Caco-2 (cell line): ENCODE data around the gene KRTCAP2. TPM values are rescaled to one million over a fixed set of nuclear protein-coding genes. Genes with fewer than 3 reads are reported as not detected.
"Not testable (repeated sequence)": the region's sequence is repeated elsewhere in the genome, so short reads cannot be mapped to it uniquely, and the experiment has no call there.

Source experiments
- Bru-seq: library from RNA; stranded (reverse); fragments of 400-500 nt; gene quantifications from one replicate; lab custom pipeline; 2021; lab: Mats Ljungman, UMichigan
- BruChase-seq, 2 experiments: library from RNA; stranded (reverse); fragments of 400-500 nt; gene quantifications; one replicate each; lab custom pipeline; 2021; lab: Mats Ljungman, UMichigan
- BruUV-seq: library from RNA; stranded (reverse); fragments of 400-500 nt; replicated peaks from 2 replicates; lab custom pipeline; 2021; lab: Mats Ljungman, UMichigan
- CTCF ChIA-PET: fragments of 300-600 bp; sonication (Branson Sonifier 250); formaldehyde crosslinking; loops from one replicate; lab custom pipeline; 2022; ENCODE audit warnings: antibody characterized with exemption; lab: Charles Lee
- POLR2A ChIA-PET: fragments of 300-600 bp; sonication (Branson Sonifier 250); formaldehyde crosslinking; loops from one replicate; lab custom pipeline; 2022; ENCODE audit warnings: antibody characterized with exemption; lab: Charles Lee
- DNase-seq, 2 experiments: peaks; one replicate each; pipeline versions ENCODE4 v3.0.0 to v3.0.0-alpha.2; 2020 to 2022
- H3K27me3 ChIP-seq: replicated peaks from 2 replicates; pipeline ENCODE4 v1.6.0; 2011; ENCODE audit warnings: low read length; ENCODE audit not compliant: control insufficient read depth, insufficient read depth
- H3K36me3 ChIP-seq: 2 replicates; pipeline ENCODE4 v1.5.1; 2011; ENCODE audit warnings: low read length; ENCODE audit not compliant: control insufficient read depth, insufficient read depth
- H3K4me1 ChIP-seq: fragments of 250-450 bp; sonication (Bioruptor Pico); 2 replicates; pipeline ENCODE4 v1.5.1; 2020; ENCODE audit warnings: mild to moderate bottlenecking
- H3K4me3 ChIP-seq: 2 replicates; pipeline ENCODE4 v1.5.1; 2011; ENCODE audit warnings: low read depth, mild to moderate bottlenecking, control low read depth, low read length
- H3K9me3 ChIP-seq: fragments of 250-450 bp; sonication (Bioruptor Pico); 2 replicates; pipeline ENCODE4 v1.5.1; 2020; ENCODE audit warnings: mild to moderate bottlenecking, moderate library complexity
- H3K27ac Mint-ChIP-seq: one replicate; pipeline ENCODE4 v1.8.0; 2022; ENCODE audit warnings: mixed read lengths; ENCODE audit not compliant: unreplicated experiment
- H3K27me3 Mint-ChIP-seq: one replicate; pipeline ENCODE4 v1.8.0; 2022; ENCODE audit warnings: mixed read lengths; ENCODE audit not compliant: insufficient read depth, unreplicated experiment
- H3K36me3 Mint-ChIP-seq: one replicate; pipeline ENCODE4 v1.8.0; 2022; ENCODE audit warnings: mild to moderate bottlenecking, mixed read lengths; ENCODE audit not compliant: insufficient read depth, unreplicated experiment
- H3K4me1 Mint-ChIP-seq: one replicate; pipeline ENCODE4 v1.8.0; 2022; ENCODE audit warnings: low read depth, mixed read lengths; ENCODE audit not compliant: unreplicated experiment
- H3K4me3 Mint-ChIP-seq: one replicate; pipeline ENCODE4 v1.8.0; 2022; ENCODE audit warnings: mild to moderate bottlenecking, moderate library complexity, mixed read lengths; ENCODE audit not compliant: unreplicated experiment
- H3K9me3 Mint-ChIP-seq: one replicate; pipeline ENCODE4 v1.8.0; 2022; ENCODE audit warnings: mixed read lengths; ENCODE audit not compliant: unreplicated experiment
- CTCF ChIP-seq, 2 experiments: fragments of 200-600 bp in 1 of 2; IDR thresholded peaks; 1 replicate in 1 of 2; 2 replicates in 1 of 2; pipeline versions ENCODE4 v1.5.1 to v1.8.0; 2011 to 2022; ENCODE audit warnings: antibody characterized with exemption in 1 of 2, control low read depth in 1 of 2, inconsistent platforms in 1 of 2, low read depth in 1 of 2, low read length in 1 of 2, mild to moderate bottlenecking in 1 of 2, moderate library complexity in 1 of 2; ENCODE audit not compliant: insufficient read depth in 1 of 2, severe bottlenecking in 1 of 2, unreplicated experiment in 1 of 2
- intact Hi-C: fragments of 100-400 bp; cut with micrococcal nuclease; formaldehyde crosslinking; loops from one replicate; pipeline ENCODE4 v1.10.0; 2022; ENCODE audit not compliant: unreplicated experiment
- long read RNA-seq: library from polyadenylated mRNA; stranded (forward); transcript quantifications from one replicate; pipeline ENCODE4 v2.0.0, GENCODE V29; 2022
- total RNA-seq: library from RNA; stranded (reverse); gene quantifications from 2 replicates; pipeline ENCODE4 v1.2.3, GENCODE V29; 2022

Gene KRTCAP2
- total RNA-seq (215 and 219 TPM in 2 replicates), Bru-seq, nascent RNA (percentile 85 among the genes with signal in this experiment), BruChase-seq, experiment 1, labeled RNA remaining after a 2-hour chase (percentile 93 among the genes with signal in this experiment), BruChase-seq, experiment 2, labeled RNA remaining after a 6-hour chase (percentile 98 among the genes with signal in this experiment)
- long read RNA-seq, transcript KRTCAP2-201 (5 exons, 552 nt): major isoform, 163 of 186 reads
- long read RNA-seq, transcript KRTCAP2-206 (4 exons, 785 nt): minor isoform, 15 of 186 reads
- long read RNA-seq, partial matches to known transcripts: 3 of 186 reads
- long read RNA-seq, other reads (novel, unspliced or antisense): 2 of 186 reads

GRCh38 chr1:155172732-155173477 is at the start of gene KRTCAP2:
TSS of gene KRTCAP2 (minus strand) at chr1:155173304. CDS start at chr1:155173224, 80 bp downstream.
- Mint-ChIP-seq H3K9me3 (no peaks in the 10 kb centered on the region), H3K36me3 (peaks cover 22% of the 10 kb centered on the region), H3K27ac (peak within 1 kb of the TSS; percentile 91), H3K4me3 (peak within 1 kb of the TSS; percentile 98), H3K27me3 (no peaks in the 10 kb centered on the region), H3K4me1 (peaks cover 11% of the 10 kb centered on the region)
- TSS peak; percentile 69 for BruUV-seq
- POLR2A ChIA-PET: interaction anchor here (1.0 to 1.7 kb wide), 5 partner anchors 21 to 88 kb away, joined by 4 to 15 read pairs (median 7); partner anchors contain the start of gene MTX1
- CTCF ChIA-PET: interaction anchor here (0.6 to 2.1 kb wide), 37 partner anchors 9 to 542 kb away, joined by 3 to 77 read pairs (median 5); partner anchors contain the start of genes ADAM15, CLK2 and DPM3
- no peaks in the 10 kb centered on the region for H3K9me3 ChIP-seq
- H3K4me1 ChIP-seq: peaks cover 16% of the 10 kb centered on the region; the same call in 1 of the 2 replicates
- H3K36me3 ChIP-seq: no peaks in the 10 kb centered on the region
- peak; percentile 81 to 93 for TF ChIP-seq CTCF (IDR thresholded peaks at IDR 0.05; ENCODE audit: insufficient read depth in 1 of 2, low read depth in 1 of 2, low read length in 1 of 2, severe bottlenecking in 1 of 2, unreplicated experiment in 1 of 2)
- DNase-seq: peak; percentile 94 to 96
- peak within 1 kb of the TSS; percentile 67 for H3K4me3 ChIP-seq
- H3K27me3 ChIP-seq: no peaks in the 10 kb centered on the region
- intact Hi-C loops: loop anchor here (1.0 kb wide), 1 partner anchor 123 kb away; no protein-coding TSS in a partner anchor

GRCh38 chr1:155220211-155220965 is 47.3 kb upstream of the KRTCAP2 start:
- CTCF ChIA-PET, H3K9me3 ChIP-seq, H3K4me3 Mint-ChIP-seq, H3K27me3 Mint-ChIP-seq, BruUV-seq, H3K36me3 Mint-ChIP-seq, H3K27me3 ChIP-seq, intact Hi-C loops, H3K36me3 ChIP-seq, H3K4me3 ChIP-seq, DNase-seq, H3K27ac Mint-ChIP-seq, H3K9me3 Mint-ChIP-seq: not testable (repeated sequence)
- H3K4me1 Mint-ChIP-seq: peaks cover 20% of the 10 kb centered on the region
- H3K4me1 ChIP-seq: peaks cover 17% of the 10 kb centered on the region
- POLR2A ChIA-PET: interaction anchor here (0.7 kb wide), 1 partner anchor 24 kb away, joined by 3 read pairs; no protein-coding TSS in a partner anchor

- Mint-ChIP-seq H3K27ac (peak overlapping the region; percentile 47), H3K4me3 (peak overlapping the region; percentile 66), H3K9me3 (no peaks in the 10 kb centered on the region), H3K4me1 (peaks cover 16% of the 10 kb centered on the region), H3K36me3 (peaks cover 9% of the 10 kb centered on the region), H3K27me3 (no peaks in the 10 kb centered on the region)
- no peak for TF ChIP-seq CTCF (IDR thresholded peaks at IDR 0.05; ENCODE audit: insufficient read depth in 1 of 2, low read depth in 1 of 2, low read length in 1 of 2, severe bottlenecking in 1 of 2, unreplicated experiment in 1 of 2)
- peak overlapping the region; percentile 29 for H3K4me3 ChIP-seq
- ChIA-PET CTCF (interaction anchor here (0.9 to 1.5 kb wide), 3 partner anchors 12 to 31 kb away, joined by 3 to 4 read pairs (median 4); no protein-coding TSS in a partner anchor), POLR2A (interaction anchor here (0.8 kb wide), 1 partner anchor 10 kb away, joined by 4 read pairs; no protein-coding TSS in a partner anchor)
- no peaks in the 10 kb centered on the region for H3K9me3 ChIP-seq
- intact Hi-C loops: no loop called here
- no peaks in the 10 kb centered on the region; the same call in 1 of the 2 replicates for H3K36me3 ChIP-seq
- no peaks in the 10 kb centered on the region for H3K27me3 ChIP-seq
- DNase-seq: peak in 1 of 2 experiments; percentile 54
- BruUV-seq: no TSS peak
- H3K4me1 ChIP-seq: peaks cover 11% of the 10 kb centered on the region
Measured at GRCh38 chr1:155219592-155220031, 46.5 kb upstream of the KRTCAP2 start.
